ENCODE results near the gene OTOGL.

DNA sequence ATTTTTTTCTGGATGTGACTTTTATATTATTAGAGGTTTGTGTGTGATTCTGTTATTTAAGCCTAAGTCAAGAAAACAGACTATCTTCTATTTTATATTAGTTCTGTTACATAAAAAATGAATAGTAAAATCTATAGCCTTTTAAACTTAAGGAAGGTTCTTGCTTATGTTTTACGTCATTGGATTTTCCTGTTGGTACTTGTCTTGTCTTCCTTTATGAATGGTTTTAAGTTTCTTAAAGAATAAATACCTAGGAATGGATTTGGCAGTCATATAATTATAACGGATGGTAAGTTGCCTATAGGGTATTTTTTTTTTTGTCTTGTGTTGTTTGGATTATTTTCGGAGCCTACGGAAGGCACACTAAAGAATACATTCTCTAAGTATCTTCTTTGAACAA lies 182.9 kb downstream of the OTOGL start:
- TF ChIP-seq, protein P1, sequence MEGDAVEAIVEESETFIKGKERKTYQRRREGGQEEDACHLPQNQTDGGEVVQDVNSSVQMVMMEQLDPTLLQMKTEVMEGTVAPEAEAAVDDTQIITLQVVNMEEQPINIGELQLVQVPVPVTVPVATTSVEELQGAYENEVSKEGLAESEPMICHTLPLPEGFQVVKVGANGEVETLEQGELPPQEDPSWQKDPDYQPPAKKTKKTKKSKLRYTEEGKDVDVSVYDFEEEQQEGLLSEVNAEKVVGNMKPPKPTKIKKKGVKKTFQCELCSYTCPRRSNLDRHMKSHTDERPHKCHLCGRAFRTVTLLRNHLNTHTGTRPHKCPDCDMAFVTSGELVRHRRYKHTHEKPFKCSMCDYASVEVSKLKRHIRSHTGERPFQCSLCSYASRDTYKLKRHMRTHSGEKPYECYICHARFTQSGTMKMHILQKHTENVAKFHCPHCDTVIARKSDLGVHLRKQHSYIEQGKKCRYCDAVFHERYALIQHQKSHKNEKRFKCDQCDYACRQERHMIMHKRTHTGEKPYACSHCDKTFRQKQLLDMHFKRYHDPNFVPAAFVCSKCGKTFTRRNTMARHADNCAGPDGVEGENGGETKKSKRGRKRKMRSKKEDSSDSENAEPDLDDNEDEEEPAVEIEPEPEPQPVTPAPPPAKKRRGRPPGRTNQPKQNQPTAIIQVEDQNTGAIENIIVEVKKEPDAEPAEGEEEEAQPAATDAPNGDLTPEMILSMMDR (IDR thresholded peaks at IDR 0.05 in 8 of 11, conservative IDR thresholded peaks at IDR 0.05 in 3 of 11): no peak
- no peak for TF ChIP-seq POLR2A (IDR thresholded peaks at IDR 0.05)
- no peak for TF ChIP-seq POLR2AphosphoS5 (IDR thresholded peaks at IDR 0.05)
